Heart left ventricle (tissue), 16 donors: Measurements from ENCODE around the gene GNG7. TPM values are rescaled to one million over a fixed set of nuclear protein-coding genes. Genes with fewer than 3 reads are reported as not detected.
A peak's percentile ranks its signal among the peaks of the same experiment; 100 is the strongest.
"Not testable (repeated sequence)": the region's sequence is repeated elsewhere in the genome, so short reads cannot be mapped to it uniquely, and the experiment has no call there.

Source experiments
- ATAC-seq, 4 donors: fragments of 200-7000 bp; cut with Tn5 transposase; one replicate each; pipeline ENCODE4 v1.9.1; 2020 to 2022; ENCODE audit warnings: moderate library complexity in 4 of 4, mild to moderate bottlenecking in 3 of 4, moderate number of reproducible peaks in 1 of 4
- DNase-seq, 5 donors: peaks; one replicate each; pipeline ENCODE4 v3.0.0-alpha.2; 2020
- H3K27ac ChIP-seq, 12 donors: fragments of 200-600 bp; sonication (generic) in 4 of 12; one replicate each; pipeline versions ENCODE4 v1.5.0 to v1.8.0; 2016 to 2022; ENCODE audit warnings: mild to moderate bottlenecking in 2 of 12
- H3K27me3 ChIP-seq, 9 donors: fragments of 200-600 bp; sonication (generic) in 2 of 9; one replicate each; pipeline versions ENCODE4 v1.5.1 to v1.8.0; 2016 to 2022; ENCODE audit warnings: mild to moderate bottlenecking in 3 of 9
- H3K36me3 ChIP-seq, 9 donors: fragments of 200-600 bp; sonication (generic) in 2 of 9; one replicate each; pipeline versions ENCODE4 v1.5.0 to v1.8.0; 2018 to 2022; ENCODE audit warnings: mild to moderate bottlenecking in 2 of 9
- H3K4me1 ChIP-seq, 12 donors: fragments of 200-600 bp; sonication (generic) in 4 of 12; one replicate each; pipeline versions ENCODE4 v1.5.0 to v1.8.0; 2016 to 2022; ENCODE audit warnings: mild to moderate bottlenecking in 3 of 12
- H3K4me3 ChIP-seq, 12 donors: fragments of 200-600 bp; sonication (generic) in 4 of 12; one replicate each; pipeline versions ENCODE4 v1.5.0 to v1.8.0; 2017 to 2022; ENCODE audit warnings: mild to moderate bottlenecking in 9 of 12, moderate library complexity in 4 of 12
- H3K9me3 ChIP-seq, 12 donors: fragments of 200-600 bp; sonication (generic) in 4 of 12; one replicate each; pipeline versions ENCODE4 v1.5.0 to v1.8.0; 2016 to 2022; ENCODE audit warnings: mild to moderate bottlenecking in 1 of 12
- CTCF ChIP-seq, 12 donors: fragments of 200-600 bp; sonication (generic) in 4 of 12; IDR thresholded peaks; one replicate each; pipeline versions ENCODE4 v1.5.0 to v1.8.0; 2018 to 2022; ENCODE audit warnings: antibody characterized with exemption in 12 of 12, mild to moderate bottlenecking in 5 of 12
- POLR2A ChIP-seq, 2 donors: fragments of 450-650 bp; IDR thresholded peaks; one replicate each; pipeline ENCODE4 v1.6.1; 2017; ENCODE audit warnings: antibody characterized with exemption in 2 of 2, mild to moderate bottlenecking in 2 of 2, moderate library complexity in 2 of 2
- WGBS, 4 donors: extraction: QIAGEN DNeasy Blood & Tissue Kit in 2 of 4; methylation state at CpG; one replicate each; pipeline versions ENCODE4 v1.1.5 to v1.1.7; 2013 to 2018; 5-methylcytosine and 5-hydroxymethylcytosine counted together
- intact Hi-C, 10 donors: fragments of 100-400 bp; cut with DNase I; formaldehyde crosslinking; loops; one replicate each; pipeline versions ENCODE4 v1.11.1 to v1.14.2; 2022
- polyA plus RNA-seq, 2 donors: library from polyadenylated mRNA; stranded (reverse); fragments of 200-250 nt; gene quantifications; one replicate each; pipeline ENCODE4 v1.2.3, GENCODE V29; 2013
- total RNA-seq, 9 donors: library from RNA; depleted of rRNA in 2 of 9; stranded (reverse); fragments of >200 nt in 2 of 9; fragmentation: NEBNext Ultra II Directional in 3 of 9; extraction: Animal tissue kit (Norgen Biotek cat#: 25700) in 3 of 9; gene quantifications; one replicate each; pipeline versions ENCODE4 v1.1.0 to v1.2.4, GENCODE V29; 2016 to 2023
- donor health status: ischemic (EF 13 %, LVEDD 7.1; RV severe dilation, severe dysfunction).
- donor health status: healthy with polysubstance abuse.
- donor health status: DM: no; HTN: yes; CAD: no.
- donor health status: DM: no; HTN: no; CAD: no.
- donor health status: ischemic (EF 25% LVEDD 6.9; RV normal size, moderate dysfunction).
- donor health status: ischemic (EF 25% LVEDD 5.7; RV mildly dilated, moderate dysfunction).
- donor health status: healthy.
- donor health status: DM: yes; HTN: yes; CAD: no.
- donor health status: ischemic (EF 35%, LVEDD 5.7; RV mildly dilated, moderate dysfunction).
- donor health status: nonischemic (EF 11% LVEDD 7.7; RV severe dilation, severe dysfunction).
- donor health status: DM: yes; HTN: yes; CAD: no.
- donor health status: PGD.
- donor health status: ischemic (EF 29% LVEDD 5.4; RV normal size, mild dysfunction).
- donor health status: nonischemic (EF 23%, LVEDD 6.1; RV moderate dilation, normal function).

Gene GNG7
- total and polyA plus RNA-seq, 11 donors, result 11.7 to 46.4 (median 24.0) TPM

GRCh38 chr19:2532252-2533071 lies 170.0 kb downstream of the GNG7 start:
- H3K4me3 ChIP-seq, result no peak overlapping the region
- H3K36me3 ChIP-seq, result no peaks in the 10 kb centered on the region
- intact Hi-C loops, result no loop called here
- peaks cover 0 to 13% (median 0%) of the 10 kb centered on the region in 12 donors for H3K9me3 ChIP-seq
- H3K4me1 ChIP-seq, result peaks cover 0 to 7% (median 0%) of the 10 kb centered on the region in 12 donors
- H3K27ac ChIP-seq, result peak overlapping the region in 1 of 12 donors; percentile 11
- peak in 1 of 4 donors; percentile 28 for ATAC-seq
- 76 to 82% (median 78%) methylated on average over 7 of the region's 7 CpGs for WGBS, 4 donors
- H3K27me3 ChIP-seq, result no peaks in the 10 kb centered on the region
- no peak for DNase-seq
- TF ChIP-seq CTCF (IDR thresholded peaks at IDR 0.05) (no peak), POLR2A (IDR thresholded peaks at IDR 0.05) (no peak)

- 82 to 92% (median 89%) methylated on average over 9 to 10 of the region's 10 CpGs for WGBS, 4 donors
- H3K27ac ChIP-seq, H3K27me3 ChIP-seq, H3K36me3 ChIP-seq, ATAC-seq, DNase-seq, H3K4me3 ChIP-seq: not testable (repeated sequence)
- peaks cover 0 to 13% (median 0%) of the 10 kb centered on the region in 12 donors for H3K9me3 ChIP-seq
- peaks cover 0 to 11% (median 6%) of the 10 kb centered on the region in 12 donors for H3K4me1 ChIP-seq
- intact Hi-C loops, result loop anchor here in 1 of 10 donors (5.0 kb wide), 1 partner anchor 53 kb away; the partner anchor contains the start of gene GADD45B
Observed at GRCh38 chr19:2529942-2530341, 172.6 kb downstream of the GNG7 start.

GRCh38 chr19:2529473-2529918 lies 173.0 kb downstream of the GNG7 start:
- Histone ChIP-seq H3K4me1 (peaks cover 0 to 14% (median 7%) of the 10 kb centered on the region in 12 donors), H3K27ac (no peak overlapping the region), H3K36me3 (no peaks in the 10 kb centered on the region), H3K27me3 (no peaks in the 10 kb centered on the region), H3K4me3 (no peak overlapping the region), H3K9me3 (peaks cover 0 to 10% (median 0%) of the 10 kb centered on the region in 12 donors)
- DNase-seq (no peak), ATAC-seq (peak in 3 of 4 donors; percentile 21 to 60 (median 28))
- 59 to 71% (median 70%) methylated on average over 9 of the region's 9 CpGs for WGBS, 4 donors
- intact Hi-C loops, result loop anchor here in 1 of 10 donors (5.0 kb wide), 1 partner anchor 52 kb away; the partner anchor contains the start of gene GADD45B
- TF ChIP-seq CTCF (IDR thresholded peaks at IDR 0.05), result no peak
- no peak for TF ChIP-seq POLR2A (IDR thresholded peaks at IDR 0.05)

GRCh38 chr19:2528675-2529101 lies 173.8 kb downstream of the GNG7 start:
- no peak for ATAC-seq
- no peaks in the 10 kb centered on the region for H3K36me3 ChIP-seq
- H3K27ac ChIP-seq, result no peak overlapping the region
- TF ChIP-seq CTCF (IDR thresholded peaks at IDR 0.05) (no peak), POLR2A (IDR thresholded peaks at IDR 0.05) (no peak)
- H3K4me3 ChIP-seq, result no peak overlapping the region
- H3K4me1 ChIP-seq, result peaks cover 0 to 20% (median 7%) of the 10 kb centered on the region in 12 donors
- peaks cover 0 to 6% (median 0%) of the 10 kb centered on the region in 12 donors for H3K9me3 ChIP-seq
- DNase-seq, result no peak
- 70 to 89% (median 82%) methylated on average over 8 of the region's 8 CpGs for WGBS, 4 donors
- intact Hi-C loops, result loop anchor here in 1 of 10 donors (5.0 kb wide), 1 partner anchor 51 kb away; the partner anchor contains the start of gene GADD45B
- no peaks in the 10 kb centered on the region for H3K27me3 ChIP-seq
